ENCODE measurements around the gene MAP2.

DNA sequence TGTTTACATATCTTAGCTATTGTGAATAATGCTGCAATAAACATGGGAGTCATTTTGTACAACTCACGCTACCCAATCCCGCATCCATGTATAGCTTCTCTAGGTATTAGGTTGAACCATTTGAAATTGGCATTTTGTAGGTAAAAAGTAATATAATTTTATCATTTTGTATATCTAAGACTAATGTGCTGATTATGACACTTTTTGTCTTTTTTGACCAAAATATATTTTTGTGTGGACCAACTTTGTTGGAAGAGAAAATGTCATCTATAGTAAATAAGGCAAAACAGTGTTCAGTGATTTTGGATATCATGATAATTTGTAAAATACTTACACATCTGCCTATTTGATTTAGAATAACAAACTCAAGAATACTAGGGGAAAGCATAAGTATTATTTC, 150.7 kb downstream of the MAP2 start:
- TF ChIP-seq CTCF (IDR thresholded peaks at IDR 0.05) (no peak), POLR2A (IDR thresholded peaks at IDR 0.05) (no peak)
